OCI-LY3 (cell line): ENCODE data around the gene PLXNC1.

Experiments used
- CTCF ChIP-seq: fragments of 200-600, 300-600 bp; sonication (generic); IDR thresholded peaks from 2 replicates; pipeline ENCODE4 v1.5.1; 2014; ENCODE audit warnings: antibody characterized with exemption, low read length, low read depth
- EZH2phosphoT487 ChIP-seq: fragments of 200-600 bp; shearing (Covaris generic); IDR thresholded peaks from 2 replicates; pipeline ENCODE4 v1.6.1; 2018; ENCODE audit warnings: antibody characterized with exemption, mixed run types, low read depth

GRCh38 chr12:94248582-94248981 is 100.2 kb downstream of the PLXNC1 start:
- TF ChIP-seq CTCF: no peak
- no peak for TF ChIP-seq EZH2phosphoT487
